ENCODE results near the gene TRPM8.

DNA sequence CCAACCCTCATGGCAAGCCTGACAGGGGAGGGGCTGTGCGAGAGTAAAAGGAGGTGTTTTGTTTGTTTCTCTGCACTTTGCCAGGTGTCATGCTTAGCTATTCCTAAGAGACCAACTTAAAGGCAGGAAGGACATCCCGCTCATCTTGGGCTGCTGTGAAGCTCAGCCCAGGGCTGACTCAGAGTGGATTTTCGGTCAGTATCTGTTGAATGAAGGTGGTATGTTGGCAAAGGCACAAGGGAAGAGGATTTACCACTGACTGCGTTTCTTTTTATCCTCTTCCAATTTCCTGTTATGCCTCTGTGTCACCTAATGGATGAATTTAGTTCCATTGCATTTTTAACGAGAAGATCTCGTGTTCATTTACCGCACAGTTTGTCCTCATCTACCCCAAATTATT is 18.9 kb downstream of the TRPM8 start:
- TF ChIP-seq POLR2AphosphoS5 (IDR thresholded peaks at IDR 0.05) (no peak), POLR2A (IDR thresholded peaks at IDR 0.05) (no peak), EP300 (IDR thresholded peaks at IDR 0.05) (no peak)
- TF ChIP-seq, protein P1, sequence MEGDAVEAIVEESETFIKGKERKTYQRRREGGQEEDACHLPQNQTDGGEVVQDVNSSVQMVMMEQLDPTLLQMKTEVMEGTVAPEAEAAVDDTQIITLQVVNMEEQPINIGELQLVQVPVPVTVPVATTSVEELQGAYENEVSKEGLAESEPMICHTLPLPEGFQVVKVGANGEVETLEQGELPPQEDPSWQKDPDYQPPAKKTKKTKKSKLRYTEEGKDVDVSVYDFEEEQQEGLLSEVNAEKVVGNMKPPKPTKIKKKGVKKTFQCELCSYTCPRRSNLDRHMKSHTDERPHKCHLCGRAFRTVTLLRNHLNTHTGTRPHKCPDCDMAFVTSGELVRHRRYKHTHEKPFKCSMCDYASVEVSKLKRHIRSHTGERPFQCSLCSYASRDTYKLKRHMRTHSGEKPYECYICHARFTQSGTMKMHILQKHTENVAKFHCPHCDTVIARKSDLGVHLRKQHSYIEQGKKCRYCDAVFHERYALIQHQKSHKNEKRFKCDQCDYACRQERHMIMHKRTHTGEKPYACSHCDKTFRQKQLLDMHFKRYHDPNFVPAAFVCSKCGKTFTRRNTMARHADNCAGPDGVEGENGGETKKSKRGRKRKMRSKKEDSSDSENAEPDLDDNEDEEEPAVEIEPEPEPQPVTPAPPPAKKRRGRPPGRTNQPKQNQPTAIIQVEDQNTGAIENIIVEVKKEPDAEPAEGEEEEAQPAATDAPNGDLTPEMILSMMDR (IDR thresholded peaks at IDR 0.05) = no peak

Data from stomach (tissue), 4 donors.